HG02870 (cell line): ENCODE results near the gene SEMA6D.

Experiments
- ATAC-seq: cut with Tn5 transposase; IDR thresholded peaks from one replicate; pipeline ENCODE4 v1.9.1; 2021; ENCODE audit warnings: mild to moderate bottlenecking, moderate library complexity; ENCODE audit not compliant: unreplicated experiment

SEMA6D gene

GRCh38 chr15:47717036-47717612 is at the start of gene SEMA6D:
TSS of gene SEMA6D (plus strand) at chr15:47717505. CDS start at chr15:47759799, 42,294 bp downstream.
- ATAC-seq: no peak

- no peak for ATAC-seq
These were observed 48.1 kb upstream of the SEMA6D start for GRCh38 chr15:47669221-47669620.

- no peak for ATAC-seq
These were observed 46.9 kb upstream of the SEMA6D start for GRCh38 chr15:47670365-47670764.

GRCh38 chr15:47673232-47673761 is 44.0 kb upstream of the SEMA6D start:
- no peak for ATAC-seq

- ATAC-seq: no peak
These were observed 42.6 kb upstream of the SEMA6D start for GRCh38 chr15:47674586-47675232.

- ATAC-seq: no peak
These were observed 41.6 kb upstream of the SEMA6D start for GRCh38 chr15:47675735-47676134.

GRCh38 chr15:47678040-47678439 is 39.3 kb upstream of the SEMA6D start:
- ATAC-seq: no peak

GRCh38 chr15:47682661-47683060 is 34.6 kb upstream of the SEMA6D start:
- ATAC-seq: no peak

- ATAC-seq: no peak
These were observed 32.0 kb upstream of the SEMA6D start for GRCh38 chr15:47685141-47685870.

- no peak for ATAC-seq
These were observed 28.7 kb upstream of the SEMA6D start for GRCh38 chr15:47688573-47689086.

- no peak for ATAC-seq
These were observed 27.6 kb upstream of the SEMA6D start for GRCh38 chr15:47689660-47690059.

- no peak for ATAC-seq
These were observed 25.4 kb upstream of the SEMA6D start for GRCh38 chr15:47691882-47692281.

- ATAC-seq: no peak
These were observed 21.0 kb upstream of the SEMA6D start for GRCh38 chr15:47696351-47696750.

- ATAC-seq: no peak
These were observed 11.9 kb upstream of the SEMA6D start for GRCh38 chr15:47705281-47705997.

GRCh38 chr15:47707391-47707790 is 9.9 kb upstream of the SEMA6D start:
- no peak for ATAC-seq

- no peak for ATAC-seq
These were observed 8.9 kb upstream of the SEMA6D start for GRCh38 chr15:47708161-47708980.

- ATAC-seq: no peak
These were observed 5.7 kb upstream of the SEMA6D start for GRCh38 chr15:47711655-47712054.

GRCh38 chr15:47715402-47715801 is 1.9 kb upstream of the SEMA6D start:
- ATAC-seq: no peak

- ATAC-seq: no peak
These were observed 1.4 kb upstream of the SEMA6D start for GRCh38 chr15:47715856-47716445.

GRCh38 chr15:47716516-47716915 is 789 bp upstream of the SEMA6D start:
- ATAC-seq: no peak
